Glutamatergic neuron (in vitro differentiated cells): ENCODE results near the gene GPR183. TPM values are rescaled to one million over a fixed set of nuclear protein-coding genes. Genes with fewer than 3 reads are reported as not detected.

Source experiments
- DNase-seq: peaks from one replicate; pipeline ENCODE4 v3.0.0; 2022
- H3K27ac Mint-ChIP-seq: one replicate; pipeline ENCODE4 v1.8.0; 2020; ENCODE audit warnings: mild to moderate bottlenecking, mixed read lengths, inconsistent platforms; ENCODE audit not compliant: unreplicated experiment
- H3K27me3 Mint-ChIP-seq: one replicate; pipeline ENCODE4 v1.8.0; 2020; ENCODE audit warnings: mild to moderate bottlenecking, moderate library complexity, mixed read lengths, inconsistent platforms; ENCODE audit not compliant: unreplicated experiment
- H3K36me3 Mint-ChIP-seq: one replicate; pipeline ENCODE4 v1.8.0; 2020; ENCODE audit warnings: mild to moderate bottlenecking, mixed read lengths, inconsistent platforms; ENCODE audit not compliant: unreplicated experiment
- H3K4me1 Mint-ChIP-seq: one replicate; pipeline ENCODE4 v1.8.0; 2020; ENCODE audit warnings: mild to moderate bottlenecking, low read depth, mixed read lengths, inconsistent platforms; ENCODE audit not compliant: unreplicated experiment
- H3K4me3 Mint-ChIP-seq: one replicate; pipeline ENCODE4 v1.8.0; 2020; ENCODE audit warnings: mild to moderate bottlenecking, mixed read lengths, inconsistent platforms; ENCODE audit not compliant: unreplicated experiment
- H3K9me3 Mint-ChIP-seq: one replicate; pipeline ENCODE4 v1.8.0; 2020; ENCODE audit warnings: mild to moderate bottlenecking, moderate library complexity, mixed read lengths, inconsistent platforms; ENCODE audit not compliant: unreplicated experiment
- total RNA-seq: library from RNA; stranded (reverse); fragmentation: NEBNext Ultra II Directional; extraction: Animal tissue kit (Norgen Biotek cat#: 25700); gene quantifications from one replicate; pipeline ENCODE4 v1.2.1, GENCODE V29; 2021; ENCODE audit not compliant: unreplicated experiment
- TF ChIP-seq, protein P1 (sequence below): fragments of 200-600 bp; sonication (generic); IDR thresholded peaks from one replicate; pipeline ENCODE4 v1.5.0; 2021; ENCODE audit not compliant: partially characterized antibody, unreplicated experiment

The GPR183 gene
- total RNA-seq, 1 donor from 2014 or later = not detected

DNA sequence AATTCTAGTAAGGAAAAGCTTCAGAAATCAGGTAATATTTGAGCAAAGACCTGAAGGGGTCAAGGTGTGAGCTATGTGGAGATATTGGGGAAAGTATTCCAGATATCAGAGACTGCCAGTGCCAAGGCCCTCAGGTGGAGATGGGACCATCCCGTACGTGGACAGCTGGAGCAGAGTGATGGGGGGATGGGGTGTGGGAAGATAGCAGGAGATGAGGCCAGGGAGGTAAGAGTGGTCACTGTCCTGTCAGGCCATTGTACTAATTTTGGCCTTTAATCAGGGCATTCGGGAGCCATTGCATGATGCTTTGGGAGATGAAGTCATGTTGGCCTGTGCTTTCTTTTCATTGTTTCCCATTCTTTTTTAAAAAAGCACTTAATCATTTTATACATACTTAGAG is 36.0 kb downstream of the GPR183 start:
- Mint-ChIP-seq H3K36me3 (no peaks in the 10 kb centered on the region), H3K27ac (peak overlapping the region; percentile 55), H3K27me3 (peaks cover 2% of the 10 kb centered on the region), H3K9me3 (no peaks in the 10 kb centered on the region), H3K4me3 (no peak overlapping the region), H3K4me1 (no peaks in the 10 kb centered on the region)
- no peak for DNase-seq
- TF ChIP-seq, protein P1, sequence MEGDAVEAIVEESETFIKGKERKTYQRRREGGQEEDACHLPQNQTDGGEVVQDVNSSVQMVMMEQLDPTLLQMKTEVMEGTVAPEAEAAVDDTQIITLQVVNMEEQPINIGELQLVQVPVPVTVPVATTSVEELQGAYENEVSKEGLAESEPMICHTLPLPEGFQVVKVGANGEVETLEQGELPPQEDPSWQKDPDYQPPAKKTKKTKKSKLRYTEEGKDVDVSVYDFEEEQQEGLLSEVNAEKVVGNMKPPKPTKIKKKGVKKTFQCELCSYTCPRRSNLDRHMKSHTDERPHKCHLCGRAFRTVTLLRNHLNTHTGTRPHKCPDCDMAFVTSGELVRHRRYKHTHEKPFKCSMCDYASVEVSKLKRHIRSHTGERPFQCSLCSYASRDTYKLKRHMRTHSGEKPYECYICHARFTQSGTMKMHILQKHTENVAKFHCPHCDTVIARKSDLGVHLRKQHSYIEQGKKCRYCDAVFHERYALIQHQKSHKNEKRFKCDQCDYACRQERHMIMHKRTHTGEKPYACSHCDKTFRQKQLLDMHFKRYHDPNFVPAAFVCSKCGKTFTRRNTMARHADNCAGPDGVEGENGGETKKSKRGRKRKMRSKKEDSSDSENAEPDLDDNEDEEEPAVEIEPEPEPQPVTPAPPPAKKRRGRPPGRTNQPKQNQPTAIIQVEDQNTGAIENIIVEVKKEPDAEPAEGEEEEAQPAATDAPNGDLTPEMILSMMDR = no peak

DNA sequence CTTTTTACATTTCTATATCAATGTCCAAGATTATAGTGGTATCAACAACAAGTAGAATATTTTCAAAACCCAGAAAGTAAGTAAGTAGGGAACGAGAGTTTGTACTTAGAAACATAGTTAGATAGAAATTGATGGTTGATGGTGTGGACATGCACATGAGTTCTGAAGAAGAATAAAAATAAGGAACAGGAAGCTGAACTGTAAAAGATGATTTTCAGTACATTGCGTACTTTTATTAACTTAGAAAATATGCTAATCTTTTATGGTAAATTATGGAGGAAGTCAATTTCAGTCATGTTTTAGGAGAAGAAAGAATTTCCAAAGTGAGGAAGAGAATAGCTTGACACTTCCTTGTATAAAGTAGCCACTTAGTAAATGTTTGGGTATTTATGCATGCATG is 36.7 kb downstream of the GPR183 start:
- no peaks in the 10 kb centered on the region for H3K36me3 Mint-ChIP-seq
- DNase-seq = no peak
- no peaks in the 10 kb centered on the region for H3K4me1 Mint-ChIP-seq
- H3K27ac Mint-ChIP-seq = no peak overlapping the region
- no peak overlapping the region for H3K4me3 Mint-ChIP-seq
- TF ChIP-seq, protein P1 = no peak
- H3K9me3 Mint-ChIP-seq = no peaks in the 10 kb centered on the region
- H3K27me3 Mint-ChIP-seq = peaks cover 2% of the 10 kb centered on the region

DNA sequence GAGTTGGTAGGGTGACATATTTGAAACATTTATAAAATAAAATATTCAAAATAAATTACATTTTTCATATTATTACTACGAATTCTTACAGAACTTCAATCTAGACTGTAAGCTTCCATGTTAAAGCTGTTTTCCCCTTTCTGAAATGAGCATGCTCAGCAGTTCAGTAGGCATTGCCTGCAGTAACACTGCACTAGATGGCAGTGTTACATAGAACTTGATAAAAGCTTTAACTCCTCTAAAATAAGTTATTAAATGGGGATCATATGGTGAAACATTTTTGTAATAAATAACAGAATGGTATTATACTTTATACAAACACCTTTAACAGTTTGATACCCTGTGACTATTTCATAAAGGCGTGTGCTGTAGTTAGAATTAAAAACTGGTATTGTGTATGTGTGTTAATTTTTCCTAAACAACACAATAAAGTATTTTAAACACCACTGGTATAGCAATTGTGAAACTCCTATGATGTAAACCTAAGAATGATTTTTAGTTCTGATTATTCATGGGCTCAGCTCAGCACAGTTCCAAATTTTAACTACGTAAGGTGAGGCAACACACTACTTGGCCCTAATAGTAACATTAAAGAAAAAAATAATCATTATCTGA is 37.5 kb downstream of the GPR183 start:
- H3K4me1 Mint-ChIP-seq = no peaks in the 10 kb centered on the region
- no peak overlapping the region for H3K4me3 Mint-ChIP-seq

DNA sequence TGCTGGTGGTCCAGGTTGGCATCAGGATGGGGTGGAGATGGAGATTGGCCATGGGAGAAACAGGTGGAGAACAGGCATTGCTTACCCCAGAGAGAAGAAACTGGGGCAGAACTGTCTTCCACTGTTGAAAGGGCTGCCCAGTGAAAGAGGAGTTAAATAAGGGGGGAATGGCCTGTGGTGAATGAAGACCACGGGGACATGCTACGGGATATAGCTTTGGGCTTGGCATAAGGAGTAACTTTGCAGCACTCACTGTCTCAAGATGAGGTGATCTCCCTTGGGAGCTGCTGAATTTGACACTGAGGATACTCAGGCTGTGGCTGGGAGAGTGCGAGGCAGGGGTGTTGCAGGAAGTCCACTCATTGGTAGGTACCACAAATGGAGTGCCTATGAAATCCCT is 38.4 kb downstream of the GPR183 start:
- H3K36me3 Mint-ChIP-seq = no peaks in the 10 kb centered on the region
- no peak overlapping the region for H3K27ac Mint-ChIP-seq
- peaks cover 2% of the 10 kb centered on the region for H3K27me3 Mint-ChIP-seq
- no peak for DNase-seq
- H3K9me3 Mint-ChIP-seq = peaks cover 2% of the 10 kb centered on the region
- no peak overlapping the region for H3K4me3 Mint-ChIP-seq
- H3K4me1 Mint-ChIP-seq = peaks cover under 1% of the 10 kb centered on the region
- TF ChIP-seq, protein P1 = no peak

More for the DNA sequence above, 37.5 kb downstream of the GPR183 start:
- Mint-ChIP-seq H3K27ac (no peak overlapping the region), H3K27me3 (peaks cover 2% of the 10 kb centered on the region), H3K36me3 (no peaks in the 10 kb centered on the region), H3K9me3 (no peaks in the 10 kb centered on the region)
- TF ChIP-seq, protein P1 = peak; percentile 29
- no peak for DNase-seq

DNA sequence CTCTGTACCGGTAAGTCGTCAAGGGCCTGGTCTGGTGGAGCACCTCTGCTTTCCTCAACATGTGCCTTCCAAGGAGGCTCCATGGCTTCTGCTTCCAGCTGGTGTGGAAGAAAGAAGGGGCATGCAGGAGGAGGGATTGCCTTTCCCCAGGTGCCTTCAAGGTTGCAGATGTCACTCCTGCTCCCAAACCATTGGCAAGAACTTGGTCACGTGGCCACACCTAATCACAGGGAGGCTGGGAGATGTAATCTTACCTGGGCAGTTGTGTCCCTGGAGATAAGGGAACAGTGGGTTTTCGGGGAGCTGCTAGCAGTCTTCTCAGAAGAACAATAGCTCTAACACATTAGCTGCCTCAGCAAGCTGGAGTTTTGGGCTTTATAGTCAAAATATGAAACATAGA is 39.3 kb downstream of the GPR183 start:
- H3K4me3 Mint-ChIP-seq = no peak overlapping the region
- no peaks in the 10 kb centered on the region for H3K36me3 Mint-ChIP-seq
- H3K9me3 Mint-ChIP-seq = peaks cover 2% of the 10 kb centered on the region
- no peaks in the 10 kb centered on the region for H3K27me3 Mint-ChIP-seq
- peaks cover 4% of the 10 kb centered on the region for H3K4me1 Mint-ChIP-seq
- no peak overlapping the region for H3K27ac Mint-ChIP-seq
- TF ChIP-seq, protein P1 = no peak
- DNase-seq = no peak
